GM18867 (cell line): ENCODE measurements around the gene MYMX.
"Not testable (repeated sequence)": the region's sequence is repeated elsewhere in the genome, so short reads cannot be mapped to it uniquely, and the experiment has no call there.

Experiments
- ATAC-seq: cut with Tn5 transposase; IDR thresholded peaks from one replicate; pipeline ENCODE4 v1.9.1; 2021; ENCODE audit warnings: mild to moderate bottlenecking, moderate library complexity; ENCODE audit not compliant: unreplicated experiment

MYMX gene

GRCh38 chr6:44230034-44230675 is 13.4 kb downstream of the MYMX start:
- ATAC-seq: no peak

- ATAC-seq: not testable (repeated sequence)
Measured at GRCh38 chr6:44231426-44231825, 14.7 kb downstream of the MYMX start.

- ATAC-seq: no peak
Measured at GRCh38 chr6:44232676-44233566, 16.2 kb downstream of the MYMX start.

- no peak for ATAC-seq
Measured at GRCh38 chr6:44233567-44234100, 16.9 kb downstream of the MYMX start.

GRCh38 chr6:44234101-44235025 is 17.6 kb downstream of the MYMX start:
- no peak for ATAC-seq

DNA sequence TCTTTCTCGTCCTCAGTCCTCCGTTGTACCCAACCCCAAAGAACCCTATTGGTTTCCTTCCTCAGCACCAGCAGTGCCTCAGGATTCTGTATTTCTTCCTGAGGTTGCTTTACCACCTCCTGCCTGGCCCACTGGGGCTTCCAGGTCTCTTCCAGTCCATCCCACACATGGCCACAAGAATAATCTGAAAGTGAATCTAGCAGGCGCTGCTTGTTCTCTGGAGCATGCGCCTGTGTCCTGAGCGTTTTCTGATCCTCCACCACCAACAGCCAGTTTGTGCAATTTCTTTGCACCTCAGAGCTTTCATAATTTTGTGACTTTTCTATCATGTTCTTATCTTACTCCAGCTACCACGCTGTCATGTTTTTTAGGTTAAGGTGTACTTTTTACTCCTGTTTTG is 18.5 kb downstream of the MYMX start:
- no peak for ATAC-seq

GRCh38 chr6:44235891-44236516 is 19.3 kb downstream of the MYMX start:
- no peak for ATAC-seq

DNA sequence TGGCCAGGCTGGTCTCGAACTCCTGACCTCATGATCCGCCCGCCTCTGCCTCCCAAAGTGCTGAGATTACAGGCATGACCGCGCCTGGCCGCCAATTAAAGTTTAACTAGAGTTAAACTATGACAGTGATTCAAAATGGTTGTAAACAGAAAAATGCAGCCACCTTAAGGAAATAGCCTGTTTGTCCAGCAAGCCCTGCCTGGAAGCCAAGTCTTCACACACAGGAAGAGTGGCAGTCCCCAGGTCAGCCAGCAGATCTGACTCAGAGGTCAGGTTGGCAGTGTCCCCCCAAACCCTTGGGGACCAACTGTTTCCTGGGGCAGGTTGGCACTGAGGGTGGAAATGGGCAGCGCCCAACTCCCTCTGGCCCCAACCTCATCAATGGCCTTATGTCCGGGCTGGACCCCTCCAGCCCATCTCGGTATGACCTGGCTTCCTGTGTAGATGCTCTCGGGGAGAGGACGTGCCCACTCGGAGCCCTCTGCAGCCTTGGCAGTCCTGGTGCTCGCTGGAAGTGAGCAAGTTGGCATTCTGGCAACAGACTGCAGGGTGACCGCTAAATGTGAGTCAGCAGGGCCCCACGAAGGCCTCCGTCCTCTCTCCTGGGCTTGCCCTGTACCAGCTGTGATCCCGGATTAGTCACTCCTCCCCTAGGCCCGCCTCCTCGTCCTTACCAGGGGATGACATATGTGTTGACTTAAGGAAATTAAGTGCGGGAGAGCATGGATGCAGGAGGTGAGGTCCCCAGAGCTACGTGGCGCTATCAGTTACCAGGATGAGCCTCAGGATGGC is 20.5 kb downstream of the MYMX start:
- ATAC-seq: peak; percentile 54

- peak; percentile 80 for ATAC-seq
Measured at GRCh38 chr6:44237813-44238433, 21.2 kb downstream of the MYMX start.

- ATAC-seq: no peak
Measured at GRCh38 chr6:44238687-44239350, 22.1 kb downstream of the MYMX start.

DNA sequence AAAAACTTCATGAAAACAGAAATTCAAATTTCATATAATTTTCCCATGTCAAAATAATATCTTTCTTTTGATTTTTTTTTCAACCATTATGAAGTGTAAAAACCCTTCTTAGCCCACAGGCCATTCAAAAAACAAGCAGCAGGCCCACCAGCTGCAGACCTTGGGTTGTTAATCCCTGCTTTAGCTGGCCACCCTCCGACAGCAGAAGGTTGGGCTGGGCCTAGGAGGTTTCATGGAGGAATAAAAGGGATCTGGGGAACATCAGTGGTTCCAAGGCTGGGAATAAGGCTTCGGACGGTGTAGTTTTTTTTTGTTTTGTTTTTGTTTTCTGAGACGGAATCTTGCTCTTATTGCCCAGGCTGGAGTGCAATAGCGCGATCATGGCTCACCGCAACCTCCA is 26.6 kb downstream of the MYMX start:
- ATAC-seq: no peak

DNA sequence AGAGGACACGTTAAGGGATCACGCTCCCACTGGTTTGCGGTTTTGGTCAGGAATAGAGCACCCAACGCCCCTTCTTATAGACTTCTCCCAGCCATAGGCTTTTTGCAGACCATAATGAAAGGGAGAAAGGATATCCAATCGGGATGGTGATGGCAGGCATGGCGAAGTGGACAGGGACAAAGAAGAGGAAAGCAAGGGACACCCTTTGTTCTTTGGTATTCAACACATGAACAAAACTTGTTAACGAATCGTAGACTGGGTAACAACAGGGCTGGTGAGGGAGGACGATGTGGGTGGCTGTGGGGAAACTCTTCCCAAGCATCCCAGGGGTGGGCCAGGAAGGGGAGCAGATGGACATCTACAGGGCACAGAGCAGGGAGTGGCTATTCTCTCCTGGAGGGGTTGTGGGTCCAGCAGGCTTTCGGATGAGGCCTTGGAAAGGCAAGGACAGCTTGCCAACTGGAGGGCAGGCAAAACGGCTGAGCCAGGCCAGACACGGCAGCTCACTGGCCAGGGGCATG is 28.7 kb downstream of the MYMX start:
- no peak for ATAC-seq

GRCh38 chr6:44245912-44246662 is 29.4 kb downstream of the MYMX start:
- peak; percentile 52 for ATAC-seq

- peak; percentile 56 for ATAC-seq
Measured at GRCh38 chr6:44246663-44247337, 30.1 kb downstream of the MYMX start, which contains the start of gene HSP90AB1. Gene HSP90AB1, plus strand, starts transcription at chr6:44247101. Its CDS starts 1,529 bp downstream, at chr6:44248630.

DNA sequence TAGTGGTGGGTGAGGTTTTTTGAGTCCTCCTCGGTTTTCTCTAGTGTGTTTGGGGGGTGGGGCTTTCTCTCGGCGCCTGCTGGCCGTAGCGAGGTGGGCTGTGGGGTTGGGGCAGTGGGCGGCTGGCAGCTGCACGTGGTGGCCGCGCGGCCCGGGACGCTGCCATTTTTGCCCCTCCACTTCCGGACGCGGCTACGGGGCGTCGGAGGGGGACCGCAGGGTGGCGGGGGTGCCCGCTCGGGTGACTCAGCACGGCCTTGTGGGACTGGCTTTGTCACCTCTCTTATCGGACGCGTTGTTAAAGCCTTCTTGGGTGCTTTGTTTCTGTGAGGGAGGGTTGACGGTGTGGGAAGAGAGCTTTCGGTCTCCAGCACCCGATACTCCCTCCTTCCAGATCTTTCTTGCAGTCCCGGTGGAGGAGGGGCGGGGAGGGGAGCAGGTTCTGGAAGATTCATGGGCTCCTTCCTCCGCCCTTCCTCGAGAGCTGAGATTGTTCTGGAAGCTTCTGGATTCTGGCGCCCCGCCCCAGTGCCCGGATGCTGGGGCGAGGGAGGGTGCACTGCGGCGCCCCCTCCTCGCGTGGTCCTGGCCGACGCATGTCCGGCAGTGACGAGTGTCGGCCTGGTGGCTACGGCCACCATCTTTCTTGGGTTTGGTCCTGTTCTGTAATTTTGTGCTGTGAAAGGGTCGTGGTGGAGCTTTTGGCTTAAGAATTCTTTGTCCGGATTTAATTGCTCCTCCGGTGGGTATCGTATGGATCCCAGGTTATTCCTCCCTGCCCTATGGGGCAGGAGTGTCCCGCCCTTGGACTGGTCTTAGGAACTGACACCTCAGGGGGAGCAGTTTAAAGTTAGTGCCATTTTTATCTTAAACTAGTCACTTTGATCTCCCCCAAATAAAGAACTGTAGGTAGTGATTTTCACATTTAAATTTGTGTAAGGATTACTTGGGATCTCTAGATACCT is 30.9 kb downstream of the MYMX start:
- peak; percentile 32 for ATAC-seq

- no peak for ATAC-seq
Measured at GRCh38 chr6:44248579-44248978, 31.9 kb downstream of the MYMX start.
